Embryonic facial prominence (tissue), 1 donor: ENCODE results near the gene CYFIP2.

Experiments used
- DNase-seq: peaks from one replicate; pipeline ENCODE4 v3.0.0-alpha.2; 2016; ENCODE audit errors: extremely low spot score

Gene CYFIP2

DNA sequence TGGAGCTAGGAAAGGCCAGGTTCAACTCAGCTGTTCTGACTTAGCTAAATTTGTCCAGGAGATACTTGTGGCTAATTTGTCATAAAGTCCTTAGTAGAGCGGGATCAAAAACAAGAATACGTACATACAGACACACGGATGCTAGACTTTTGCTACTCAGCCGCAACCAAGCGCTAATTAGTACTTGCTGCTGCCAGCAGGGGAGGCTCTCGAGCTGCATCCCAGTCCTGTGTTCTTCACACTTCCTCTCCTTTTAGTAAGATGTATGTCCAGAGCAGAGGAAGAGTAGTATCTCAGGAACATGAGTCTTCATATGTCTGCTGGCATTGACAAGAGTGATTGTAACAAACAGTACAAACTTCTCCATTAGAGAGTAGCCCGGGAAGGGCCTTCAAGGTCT lies 58.3 kb downstream of the CYFIP2 start:
- DNase-seq, result no peak

DNA sequence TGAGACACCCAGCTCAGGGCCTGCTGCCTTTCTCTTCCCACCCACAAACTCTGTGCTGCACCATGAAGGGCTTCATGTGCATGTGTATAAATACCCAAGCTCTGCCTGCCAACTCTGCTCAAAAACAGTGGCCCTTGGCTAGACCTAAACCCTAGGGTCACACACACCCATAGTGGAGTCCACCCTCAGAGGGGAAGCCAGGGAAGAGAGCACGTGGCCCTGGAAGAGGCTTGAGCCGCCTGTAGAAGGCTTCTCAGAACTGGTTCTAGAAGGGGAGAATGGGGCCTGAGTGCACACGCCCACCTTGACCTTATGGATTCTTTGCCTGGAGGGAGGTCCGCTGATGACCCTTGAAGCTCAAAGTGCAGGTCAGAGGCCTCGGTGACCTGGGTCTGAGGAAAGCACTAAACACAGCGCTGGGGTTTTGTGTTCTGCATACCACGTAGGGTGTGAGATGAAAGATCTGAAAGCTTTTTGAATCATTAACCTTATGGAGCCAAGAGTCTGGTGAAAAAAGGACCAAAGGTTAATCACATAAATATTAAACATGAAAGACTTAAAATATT lies 60.6 kb downstream of the CYFIP2 start:
- DNase-seq, result no peak

DNA sequence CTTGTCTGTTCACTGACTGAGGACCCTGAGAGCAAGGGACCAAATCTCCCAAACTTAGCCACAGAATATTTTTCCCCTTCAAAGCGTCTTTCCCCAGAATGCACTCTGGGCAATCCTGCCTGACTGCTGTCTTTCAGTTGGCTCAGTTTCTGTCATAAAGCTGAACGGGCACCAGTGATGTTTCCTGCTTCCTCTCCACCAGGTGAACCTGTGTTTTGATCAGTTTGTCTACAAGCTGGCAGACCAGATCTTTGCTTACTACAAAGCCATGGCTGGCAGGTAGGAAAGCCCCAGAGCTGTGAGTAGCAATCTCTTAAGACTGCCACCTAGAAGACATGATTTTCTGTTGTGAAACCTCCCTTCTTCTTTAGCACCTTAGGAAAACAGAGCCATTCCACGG lies 61.8 kb downstream of the CYFIP2 start:
- no peak for DNase-seq

DNA sequence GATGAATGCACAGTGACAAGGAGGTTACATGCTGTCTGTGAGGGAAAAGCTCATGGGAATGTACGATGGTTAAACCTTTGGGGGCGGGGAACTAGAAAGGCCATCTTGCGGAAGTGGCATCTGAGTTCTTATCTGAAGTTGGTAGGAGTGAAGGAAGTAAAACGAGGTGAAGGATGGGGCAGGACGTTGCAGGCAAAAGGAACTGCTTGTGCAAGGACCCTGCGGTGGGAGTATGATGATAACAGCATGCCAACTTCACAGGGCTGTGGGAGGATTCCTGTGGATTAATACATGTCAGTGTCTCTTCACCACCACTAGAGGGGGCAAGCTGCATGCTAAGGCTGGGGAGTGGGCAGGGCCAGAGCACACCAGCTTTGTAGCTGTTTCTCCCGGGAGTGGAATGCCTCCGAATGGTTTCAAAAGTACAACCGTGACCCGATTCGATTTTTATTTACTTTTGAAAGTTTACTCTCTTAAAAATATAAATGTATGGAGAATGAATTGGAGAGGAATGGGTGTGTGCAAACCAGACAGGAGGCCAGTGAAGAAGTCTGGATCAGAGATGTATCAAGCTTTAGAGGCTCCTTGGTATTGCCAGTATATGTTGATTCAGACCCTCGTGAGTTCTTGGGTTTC lies 62.5 kb downstream of the CYFIP2 start:
- DNase-seq, result peak; percentile 79

DNA sequence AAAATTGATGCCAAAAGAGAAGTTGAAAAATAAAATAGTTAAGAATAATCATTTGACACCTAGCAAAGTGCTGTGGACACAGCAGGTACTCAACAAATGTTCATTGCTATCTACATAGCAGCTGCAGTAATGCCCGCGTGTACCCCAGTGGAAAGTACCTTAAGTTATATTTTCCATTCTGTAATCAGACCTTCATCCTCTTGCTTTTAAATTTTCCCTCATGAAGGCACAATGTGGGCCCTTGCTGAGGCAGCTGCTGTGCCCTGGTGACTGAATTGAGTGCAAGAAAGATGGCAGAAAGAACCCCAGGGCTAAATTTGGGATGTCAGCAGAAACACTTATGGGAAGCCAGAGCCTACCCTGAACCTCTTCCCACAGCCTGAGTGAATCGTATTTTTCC lies 65.9 kb downstream of the CYFIP2 start:
- no peak for DNase-seq

DNA sequence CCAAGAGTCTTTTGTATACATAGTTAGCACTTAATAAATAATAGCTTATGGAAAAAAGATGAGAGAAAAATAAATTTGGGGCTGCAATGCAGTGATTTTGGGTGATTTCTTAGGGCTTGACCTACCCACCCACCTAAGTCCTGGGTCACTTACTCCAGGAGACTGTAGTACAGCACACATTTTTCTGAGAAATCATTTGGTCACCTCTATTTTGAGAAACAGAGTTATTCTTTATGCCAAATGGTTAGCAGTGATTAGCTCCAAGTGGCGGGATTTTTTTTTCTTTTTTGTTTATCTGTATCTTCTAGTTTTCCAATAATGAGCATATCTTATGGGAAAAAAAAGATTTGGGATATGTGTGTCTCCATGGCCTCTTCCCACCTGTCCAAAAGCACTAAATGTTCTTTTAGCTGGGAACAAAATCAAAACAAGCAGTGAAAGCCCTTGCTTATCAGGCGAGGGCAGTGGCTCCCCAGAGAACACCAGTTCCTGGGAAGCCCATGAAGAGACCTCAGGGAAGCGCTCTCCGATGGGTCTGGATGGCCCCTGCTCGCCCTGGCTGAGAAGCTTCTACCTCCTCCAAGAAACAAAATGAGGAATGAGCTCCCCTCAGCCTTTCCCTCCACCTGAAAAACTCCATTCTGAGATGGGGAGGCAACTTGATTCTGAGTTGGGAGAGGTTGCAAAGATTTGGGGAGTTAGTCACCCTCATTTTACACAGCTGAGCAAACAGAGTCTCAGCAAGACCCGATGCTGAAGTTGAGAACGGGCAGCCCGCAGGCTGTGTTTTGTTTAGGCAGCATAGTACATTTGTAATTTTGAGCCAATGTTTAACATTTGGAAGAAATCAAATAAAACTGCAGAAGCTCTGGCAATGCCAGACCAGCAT lies 69.9 kb downstream of the CYFIP2 start:
- DNase-seq, result peak; percentile 50

DNA sequence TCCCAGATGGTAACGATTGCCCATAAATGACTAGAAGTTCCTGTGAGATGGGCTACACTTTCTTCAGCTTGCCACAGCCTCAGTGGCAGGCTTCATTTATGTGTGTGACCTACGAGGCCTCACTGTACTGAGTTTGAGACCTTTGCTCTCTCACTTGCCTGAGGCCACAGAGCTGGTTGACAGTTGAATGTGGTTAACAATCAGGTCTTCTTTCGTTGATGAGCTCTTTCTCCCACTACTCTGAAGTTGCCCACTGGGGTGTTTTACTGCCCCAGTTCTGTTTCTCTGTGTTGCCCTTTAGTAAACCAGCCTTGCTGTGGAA lies 70.5 kb downstream of the CYFIP2 start:
- DNase-seq, result no peak

DNA sequence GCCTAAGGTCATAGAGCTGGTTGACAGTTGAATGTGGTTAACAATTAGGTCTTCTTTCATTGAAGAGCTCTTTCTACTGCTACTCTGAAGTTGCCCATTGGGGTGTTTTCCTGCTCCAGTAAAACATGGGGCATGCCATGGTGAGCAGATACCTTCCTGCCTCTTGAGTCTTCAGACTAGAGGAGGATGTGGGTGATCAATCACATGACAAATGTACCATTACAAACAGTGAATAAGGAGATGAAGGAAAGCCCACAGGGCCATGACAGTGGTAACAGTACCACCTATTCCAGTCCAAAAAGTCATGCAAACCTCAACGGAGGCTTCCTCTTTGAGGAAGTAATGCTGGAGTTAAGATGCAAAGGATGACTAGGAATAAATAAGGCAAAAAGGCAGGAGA lies 73.5 kb downstream of the CYFIP2 start:
- no peak for DNase-seq

DNA sequence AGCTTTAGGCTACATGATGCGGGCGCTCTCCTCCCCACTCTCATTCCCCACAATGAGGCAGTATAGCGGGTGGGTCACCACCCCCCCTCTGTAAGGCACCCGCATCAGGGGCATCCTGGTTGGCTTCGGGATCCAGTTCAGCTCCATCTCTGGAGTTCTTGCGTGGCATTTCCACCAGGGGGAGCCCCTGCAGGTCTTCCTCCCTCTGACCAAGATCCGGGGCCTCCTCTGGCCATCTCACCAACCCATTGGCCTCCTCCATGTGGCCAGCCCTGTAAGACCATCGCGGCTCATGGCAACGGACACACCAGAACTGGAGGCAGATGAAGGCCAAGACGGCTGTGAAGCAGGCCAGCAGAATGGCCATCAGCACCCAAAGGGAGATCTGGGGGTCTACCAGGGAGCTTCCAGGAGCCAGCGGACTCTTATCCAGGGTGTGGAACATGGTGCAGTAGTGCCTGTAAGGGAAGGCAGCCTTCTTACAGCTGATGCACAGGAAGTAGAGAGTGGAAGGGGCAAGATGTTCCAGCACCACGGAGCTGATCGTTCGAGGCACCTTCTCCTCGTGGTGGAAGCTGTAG lies 77.0 kb downstream of the CYFIP2 start:
- DNase-seq, result no peak

DNA sequence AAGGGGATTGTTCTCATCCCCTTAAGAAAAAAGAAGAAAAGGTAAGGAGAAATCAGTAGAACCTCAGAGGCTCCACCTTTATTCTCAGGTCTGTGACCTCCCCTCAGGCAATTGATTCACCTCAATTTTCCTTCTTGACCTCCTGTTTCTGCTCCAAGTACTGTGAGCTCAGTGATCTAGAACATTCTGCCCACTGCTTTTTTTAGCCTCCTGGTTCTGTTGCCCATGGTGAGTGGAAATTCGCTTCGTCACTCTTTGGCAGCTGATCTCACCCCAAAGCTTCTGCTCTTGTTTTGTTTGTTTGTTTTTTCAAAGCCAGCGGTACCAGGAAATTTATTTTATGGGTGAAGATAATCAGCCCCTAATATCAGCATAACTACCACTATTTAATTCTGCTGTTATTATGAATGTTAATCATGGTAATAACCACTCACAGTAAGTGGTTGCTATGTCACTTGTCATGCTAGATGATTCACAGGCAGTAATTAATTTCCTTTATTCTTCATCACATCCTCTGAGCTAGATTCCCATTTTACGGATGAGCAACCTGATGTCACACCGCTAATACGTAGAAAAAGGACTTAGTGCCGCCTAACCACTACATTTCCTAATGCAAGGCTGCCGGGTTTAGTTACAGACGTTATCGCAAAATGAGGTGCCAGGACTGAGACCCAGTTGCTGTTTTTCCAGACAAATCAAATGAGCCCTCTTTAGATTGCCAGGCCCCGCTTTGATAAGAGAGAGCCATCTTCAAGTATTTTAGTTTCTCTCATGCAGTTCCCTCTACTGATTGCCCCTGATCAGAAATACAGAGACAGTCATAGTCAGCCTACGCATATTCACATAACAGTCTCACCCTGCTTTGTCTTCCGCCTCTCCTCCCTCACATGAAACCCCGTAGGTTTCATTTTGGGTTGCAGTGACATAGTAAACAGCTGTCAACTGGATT lies 78.2 kb downstream of the CYFIP2 start:
- DNase-seq, result no peak

DNA sequence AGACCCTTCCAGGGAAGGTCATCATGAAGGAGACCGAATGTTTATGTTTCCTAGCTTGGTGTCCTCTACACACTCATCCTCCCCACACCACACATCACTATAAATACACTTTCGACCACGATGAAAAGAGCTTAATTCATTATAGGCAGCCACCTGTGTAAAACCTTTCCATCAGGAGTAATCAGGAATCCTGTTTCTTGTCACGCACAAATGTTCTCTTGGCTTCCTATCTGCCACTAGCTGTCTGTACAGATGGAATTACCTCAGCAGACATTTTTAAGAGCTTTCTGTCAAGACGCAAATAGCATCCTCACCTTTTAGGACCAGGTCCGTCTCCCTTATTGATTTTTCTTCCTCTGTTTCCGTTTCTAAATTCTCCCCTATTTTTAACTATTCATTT lies 79.1 kb downstream of the CYFIP2 start:
- DNase-seq, result no peak

DNA sequence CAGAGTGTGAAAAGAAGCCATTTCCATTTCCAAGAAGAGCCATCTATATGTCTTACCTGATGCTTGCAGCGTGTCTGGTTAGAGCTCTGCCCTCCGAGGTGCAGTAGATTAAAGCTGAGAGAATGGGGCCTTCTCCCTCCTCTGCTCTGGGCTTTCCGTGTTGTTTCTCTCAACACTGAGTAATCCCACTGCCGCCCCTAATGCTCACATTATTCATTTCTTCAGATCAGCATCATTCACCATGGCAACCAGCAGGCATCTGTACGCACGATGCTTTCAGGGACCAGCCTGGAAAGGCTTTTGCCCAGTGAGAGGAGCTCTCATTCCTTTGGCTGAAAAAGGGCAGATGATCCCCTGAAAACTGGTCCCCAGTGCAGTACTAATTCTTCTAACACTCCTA lies 79.6 kb downstream of the CYFIP2 start:
- no peak for DNase-seq

DNA sequence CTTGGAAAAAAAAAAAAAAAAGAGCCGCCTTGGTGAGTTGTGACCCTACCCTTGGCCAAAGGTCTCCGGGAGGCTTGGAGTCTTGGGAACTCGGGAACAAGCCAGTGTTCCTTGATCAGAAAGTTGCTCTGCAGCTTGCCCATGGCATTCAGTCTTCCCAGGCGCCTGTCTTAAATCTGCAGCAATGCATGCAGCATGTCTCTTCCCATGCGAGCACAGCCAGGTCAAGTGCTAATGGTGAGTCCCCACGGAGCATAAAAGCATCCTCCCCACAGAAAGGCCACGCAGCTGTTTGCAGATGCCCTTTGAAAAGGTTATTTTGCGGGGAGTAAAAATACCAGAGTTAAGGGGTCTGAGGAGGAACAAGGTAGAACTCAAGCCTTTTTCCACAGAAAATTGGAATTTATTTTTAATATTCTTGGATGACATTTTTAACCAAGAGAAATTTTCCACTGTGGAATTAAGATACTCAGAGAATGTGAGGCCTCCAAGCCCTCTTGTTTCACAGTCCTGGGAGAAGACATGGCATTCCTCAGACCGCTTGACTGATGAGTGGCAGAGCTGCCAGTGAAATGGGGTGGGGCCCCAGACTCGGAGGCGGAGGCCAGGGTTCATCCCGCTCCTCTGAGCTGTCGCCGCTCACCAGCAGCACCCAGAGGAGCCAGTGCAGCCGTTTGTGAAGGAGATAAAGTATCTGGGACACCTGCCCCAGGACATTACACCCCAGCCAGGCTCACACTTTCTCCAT lies 81.6 kb downstream of the CYFIP2 start:
- DNase-seq, result no peak

DNA sequence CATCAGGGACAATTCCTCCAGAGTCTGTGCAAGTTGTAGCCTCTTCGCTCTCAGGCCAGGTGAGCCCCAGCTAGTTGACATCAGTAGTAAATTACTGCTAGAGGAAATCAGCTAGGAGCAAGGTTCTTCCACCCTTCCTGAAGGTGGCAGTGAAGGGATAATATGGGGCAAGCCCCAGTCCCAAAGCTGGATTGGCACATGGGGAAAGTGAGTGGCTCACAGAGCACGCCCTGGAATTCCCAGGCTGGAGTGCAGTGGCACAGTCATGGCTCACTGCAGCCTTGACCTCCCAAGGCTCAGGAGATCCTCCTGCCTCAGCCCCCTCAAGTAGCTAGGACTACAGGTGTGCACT lies 82.1 kb downstream of the CYFIP2 start:
- no peak for DNase-seq

DNA sequence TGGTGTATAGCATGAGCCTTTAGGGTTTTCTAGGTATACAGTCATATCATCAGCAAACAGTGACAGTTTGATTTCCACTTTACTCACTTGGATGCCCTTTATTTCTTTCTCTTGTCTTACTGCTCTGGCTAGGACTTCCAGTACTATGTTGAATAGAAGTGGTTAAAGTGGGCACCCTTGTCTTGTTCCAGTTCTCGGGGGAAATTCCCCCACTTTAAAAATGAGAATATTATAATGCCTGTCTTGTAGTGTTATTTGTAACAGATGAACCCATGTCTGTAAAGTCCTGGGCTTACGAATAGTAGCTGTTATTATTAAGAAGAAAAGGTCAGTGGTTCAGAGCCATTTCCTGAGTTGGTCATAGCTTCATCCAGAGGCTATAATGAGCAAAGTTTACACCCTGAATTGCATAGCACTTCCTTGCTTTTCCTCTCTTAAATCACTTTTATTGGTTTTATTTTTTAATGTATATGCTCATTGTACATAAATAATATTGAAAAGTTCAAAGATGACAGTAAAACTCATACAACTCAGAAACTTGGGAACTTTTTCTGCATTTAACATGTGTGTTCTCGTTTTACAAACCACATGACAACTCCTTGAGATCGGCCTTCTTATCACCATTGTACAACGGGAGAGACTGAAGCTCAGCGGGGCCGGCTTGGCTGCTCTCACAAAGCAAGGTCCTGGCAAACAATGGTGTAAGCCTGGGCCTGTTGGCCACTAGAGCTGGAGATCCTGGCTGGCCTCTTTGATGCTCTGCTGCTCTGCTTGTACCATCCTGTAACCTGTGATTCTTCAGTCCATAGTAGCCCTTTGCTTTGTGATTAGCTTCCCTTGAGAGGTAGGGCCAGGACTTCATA lies 85.2 kb downstream of the CYFIP2 start:
- DNase-seq, result no peak

DNA sequence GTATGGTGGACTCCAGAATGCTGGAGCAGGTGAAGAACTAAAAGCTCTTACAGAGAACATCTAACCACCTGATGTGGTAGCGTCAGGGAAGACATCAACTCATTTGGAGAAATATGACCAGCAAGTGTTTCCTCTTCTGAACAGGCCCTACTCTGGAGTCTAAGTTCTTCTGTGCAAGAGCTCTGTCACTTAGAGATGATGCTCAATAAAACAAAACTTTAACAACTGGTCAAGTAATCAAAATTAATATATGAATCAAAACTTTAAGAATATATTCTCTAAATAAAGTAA lies 85.8 kb downstream of the CYFIP2 start:
- DNase-seq, result no peak

DNA sequence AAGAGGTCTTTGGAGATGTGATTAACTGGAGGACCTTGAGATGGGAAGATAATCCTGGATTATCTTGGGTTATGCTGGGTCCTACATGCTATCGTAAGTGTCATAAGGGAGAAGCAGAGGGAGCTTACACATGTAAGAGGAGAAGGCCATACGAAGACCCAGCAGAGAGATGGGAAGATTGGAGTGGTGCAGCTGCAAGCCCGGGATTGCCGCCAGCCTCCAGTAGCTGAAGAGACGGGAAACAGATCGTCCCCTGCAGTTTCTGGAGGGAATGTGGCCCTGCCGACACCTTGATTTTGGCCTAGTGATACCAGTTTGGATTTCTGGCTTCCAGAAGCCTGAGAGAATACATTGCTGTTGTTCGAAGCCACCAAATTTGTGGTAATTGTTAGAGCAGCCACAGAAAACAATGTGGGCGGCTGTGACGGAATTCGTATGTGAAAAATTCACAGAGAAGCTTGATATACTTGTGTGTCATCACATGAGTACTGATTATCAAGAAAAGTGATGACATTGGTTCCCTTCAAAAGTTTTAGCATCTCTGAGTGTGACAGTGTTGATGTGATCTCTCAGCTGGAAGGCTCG lies 86.9 kb downstream of the CYFIP2 start:
- DNase-seq, result no peak

DNA sequence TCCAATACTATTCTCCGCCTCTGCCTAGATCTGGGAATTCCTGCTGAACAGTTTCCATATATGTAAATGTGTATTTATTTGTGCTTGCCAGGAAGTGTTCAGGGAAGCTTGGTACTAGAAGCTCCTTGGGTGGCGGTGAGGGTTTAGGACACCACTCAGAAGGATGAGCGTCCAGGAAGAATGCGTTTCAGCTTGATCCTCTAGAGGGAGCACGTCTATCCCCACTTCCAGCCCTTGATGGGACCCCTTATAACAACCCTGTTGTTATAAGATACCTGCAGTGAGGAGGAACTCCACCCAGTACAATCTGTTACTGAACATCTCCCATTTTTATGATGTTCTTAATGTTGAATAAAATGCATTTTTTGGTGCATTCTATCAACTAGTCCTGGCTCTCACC lies 88.9 kb downstream of the CYFIP2 start:
- DNase-seq, result no peak

DNA sequence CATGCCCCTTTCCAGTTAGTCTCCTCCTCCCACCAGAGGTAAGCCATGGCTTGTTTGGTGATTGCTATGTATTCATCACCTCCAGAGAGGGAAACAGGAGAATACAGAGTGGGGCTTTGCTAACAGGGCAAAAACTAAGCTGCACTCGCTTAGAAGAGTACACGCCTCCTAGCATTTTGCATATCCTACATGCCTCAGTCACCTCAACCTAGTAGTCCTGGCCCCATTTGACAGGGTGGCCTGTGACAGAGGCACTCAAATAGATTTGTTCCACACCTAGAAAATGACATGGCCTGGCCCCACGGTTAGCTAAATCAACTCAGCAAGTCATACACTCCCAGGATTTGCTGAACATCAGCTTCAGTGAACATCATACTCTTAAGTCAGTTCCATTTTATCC lies 90.7 kb downstream of the CYFIP2 start:
- DNase-seq, result no peak

DNA sequence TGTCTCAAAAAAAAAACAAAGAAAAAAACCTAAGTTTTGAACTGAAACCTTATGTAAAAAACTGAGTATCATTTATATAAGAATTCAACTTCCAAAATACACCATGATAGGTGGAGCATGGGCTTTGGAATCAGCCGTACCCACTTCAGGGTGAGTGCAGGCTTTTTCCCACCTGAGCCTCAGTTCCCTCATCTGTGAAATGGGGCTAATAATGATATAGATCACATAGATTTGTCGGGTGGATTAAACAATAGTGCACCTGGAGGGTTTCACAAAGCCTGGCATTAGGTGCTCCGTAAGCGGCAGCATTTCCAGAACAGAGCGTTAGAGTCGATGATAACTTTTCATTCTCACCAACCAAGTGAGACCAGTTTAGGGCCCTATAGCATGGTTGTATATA lies 91.9 kb downstream of the CYFIP2 start:
- DNase-seq, result no peak
